COLO668 (cell line): ENCODE measurements around the gene ELL2.

ENCODE experiments used
- DNase-seq: peaks from one replicate; lab custom pipeline; 2025; ENCODE audit not compliant: unreplicated experiment; lab: John Stamatoyannopoulos, UW

Gene ELL2

GRCh38 chr5:95956900-95957293 lies 4.8 kb downstream of the ELL2 start:
- no peak for DNase-seq

- no peak for DNase-seq
These were observed 5.4 kb downstream of the ELL2 start for GRCh38 chr5:95956021-95956899.

- no peak for DNase-seq
These were observed 6.9 kb downstream of the ELL2 start for GRCh38 chr5:95954716-95955115.

DNA sequence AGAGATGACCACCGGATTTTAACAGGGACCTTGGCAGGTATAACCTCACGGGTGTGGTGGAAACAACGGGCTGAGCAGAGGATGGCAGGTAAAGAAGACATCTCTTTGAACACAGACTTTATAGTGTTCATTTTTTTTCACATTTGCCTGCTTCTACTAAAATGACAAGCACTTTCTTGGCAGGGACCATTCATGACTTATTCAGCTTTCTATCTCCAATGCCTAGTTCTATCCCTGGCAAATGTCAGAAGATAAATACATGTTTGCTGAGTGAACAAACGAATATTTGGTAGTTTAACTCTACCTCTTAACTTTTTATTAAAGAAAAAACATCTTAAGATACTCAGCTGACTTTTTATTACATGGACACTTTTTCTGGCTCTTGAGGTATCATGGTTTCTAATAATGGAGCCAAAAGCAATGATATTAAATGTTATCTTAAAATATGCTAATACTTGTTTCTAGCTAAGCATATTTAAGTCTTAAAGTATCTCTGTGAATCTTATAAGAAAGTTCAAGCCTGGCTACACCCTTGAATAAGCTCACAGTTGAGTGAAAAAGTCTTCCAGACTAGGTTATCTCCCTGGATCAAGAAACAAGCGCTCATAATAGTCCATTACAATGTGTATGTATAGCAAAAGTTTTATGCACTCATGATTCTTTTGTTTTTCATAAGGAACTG lies 8.5 kb downstream of the ELL2 start:
- no peak for DNase-seq

- no peak for DNase-seq
These were observed 9.7 kb downstream of the ELL2 start for GRCh38 chr5:95951916-95952315.

DNA sequence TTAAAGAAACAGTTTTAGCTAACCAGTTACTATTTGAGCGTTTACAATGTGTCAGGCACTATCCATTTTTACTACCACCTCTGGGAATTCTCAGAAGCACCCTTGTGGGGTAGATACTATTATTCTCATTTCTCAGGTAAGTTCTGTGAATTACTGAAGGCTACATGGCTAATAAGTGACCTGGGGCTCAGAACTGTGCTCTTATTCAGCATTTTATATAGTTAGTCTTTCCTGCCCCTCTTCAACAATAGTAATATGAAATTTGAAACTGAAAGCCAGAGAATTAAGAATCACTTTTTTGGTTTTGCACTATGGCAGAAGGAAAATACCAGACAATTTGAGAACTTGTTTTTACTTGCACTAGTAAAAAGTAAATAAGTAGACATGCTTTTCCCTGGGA lies 11.8 kb downstream of the ELL2 start:
- DNase-seq = no peak

DNA sequence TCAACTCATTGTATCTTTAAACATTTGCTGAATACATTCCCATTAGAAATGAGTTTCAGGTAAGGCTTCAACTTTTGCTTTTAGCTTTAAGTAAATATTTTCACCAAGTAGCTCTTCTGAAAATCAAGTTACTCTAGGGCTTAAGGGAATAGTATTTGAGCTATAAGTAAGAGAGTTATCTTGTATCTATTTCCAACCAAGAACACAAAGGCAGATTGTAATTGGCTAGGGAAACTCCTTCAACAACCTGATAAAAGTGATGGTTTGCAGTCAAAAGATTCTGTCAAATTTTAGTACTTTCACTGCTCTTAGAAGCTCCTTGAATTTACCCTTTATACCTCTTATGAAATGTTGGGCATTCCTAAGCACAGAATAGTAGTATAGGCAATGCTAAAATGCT lies 13.0 kb downstream of the ELL2 start:
- DNase-seq = no peak

GRCh38 chr5:95946451-95946850 lies 15.2 kb downstream of the ELL2 start:
- no peak for DNase-seq

DNA sequence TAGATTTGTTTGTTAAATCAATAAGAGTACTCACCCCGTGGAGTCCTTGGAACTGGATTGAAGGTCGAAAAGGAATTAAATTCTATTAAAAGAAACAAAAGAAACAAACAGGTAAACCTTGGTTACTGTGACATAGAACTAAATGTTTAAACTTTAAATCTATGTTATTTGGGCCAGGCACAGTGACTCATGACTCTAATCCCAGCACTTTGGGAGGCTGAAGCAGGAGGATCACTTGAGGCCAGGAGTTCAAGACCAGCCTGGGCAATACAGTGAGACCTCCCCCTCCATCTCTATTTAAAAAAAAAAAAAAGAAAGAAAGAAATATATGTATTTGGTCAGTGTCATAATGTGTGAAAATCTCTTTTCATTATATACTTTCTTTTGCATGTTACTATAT lies 18.7 kb downstream of the ELL2 start:
- DNase-seq = no peak

- no peak for DNase-seq
These were observed 19.2 kb downstream of the ELL2 start for GRCh38 chr5:95942414-95942813.

- DNase-seq = no peak
These were observed 19.9 kb downstream of the ELL2 start for GRCh38 chr5:95941756-95942155.

GRCh38 chr5:95940758-95941682 lies 20.6 kb downstream of the ELL2 start:
- no peak for DNase-seq

DNA sequence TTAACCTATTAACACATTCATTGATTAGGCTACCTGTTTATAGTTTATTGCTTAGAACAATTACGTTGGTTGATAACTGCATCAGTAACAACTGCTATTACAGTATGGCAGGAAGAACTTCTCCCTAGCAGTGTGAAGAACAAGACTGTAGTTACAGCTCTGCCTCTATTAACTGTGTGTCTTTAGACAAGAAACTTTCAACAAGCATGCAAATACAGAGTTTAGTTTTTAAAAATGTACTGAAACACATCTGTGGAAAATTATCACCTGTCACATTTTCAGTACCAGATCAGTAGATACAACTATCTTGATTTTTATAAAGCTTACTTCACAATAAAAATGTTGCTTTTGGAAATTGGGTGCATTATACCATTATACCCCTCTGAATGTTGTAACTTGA lies 22.2 kb downstream of the ELL2 start:
- no peak for DNase-seq

DNA sequence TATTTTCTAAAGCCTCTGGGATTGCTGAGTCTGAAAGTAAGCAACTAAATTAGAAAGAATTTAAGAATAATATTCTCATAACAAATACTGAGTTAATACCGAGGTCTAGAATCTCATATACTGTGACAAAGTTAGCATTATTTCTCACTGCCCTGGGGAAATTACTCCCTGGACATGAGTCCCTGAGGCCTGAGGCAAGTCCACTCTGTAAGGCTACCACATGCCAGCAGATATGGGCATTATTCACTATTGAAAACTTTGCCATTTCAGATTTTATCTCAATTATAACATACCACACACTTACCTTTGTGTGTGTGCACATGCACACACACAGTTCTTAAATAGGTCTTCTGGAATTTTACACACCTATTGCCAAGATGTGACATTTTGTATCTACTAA lies 22.9 kb downstream of the ELL2 start:
- no peak for DNase-seq

GRCh38 chr5:95938347-95938746 lies 23.3 kb downstream of the ELL2 start:
- DNase-seq = no peak

- DNase-seq = no peak
These were observed 24.0 kb downstream of the ELL2 start for GRCh38 chr5:95937607-95938152.

- DNase-seq = no peak
These were observed 24.7 kb downstream of the ELL2 start for GRCh38 chr5:95936812-95937397.

GRCh38 chr5:95935553-95936100 lies 26.0 kb downstream of the ELL2 start:
- DNase-seq = no peak

DNA sequence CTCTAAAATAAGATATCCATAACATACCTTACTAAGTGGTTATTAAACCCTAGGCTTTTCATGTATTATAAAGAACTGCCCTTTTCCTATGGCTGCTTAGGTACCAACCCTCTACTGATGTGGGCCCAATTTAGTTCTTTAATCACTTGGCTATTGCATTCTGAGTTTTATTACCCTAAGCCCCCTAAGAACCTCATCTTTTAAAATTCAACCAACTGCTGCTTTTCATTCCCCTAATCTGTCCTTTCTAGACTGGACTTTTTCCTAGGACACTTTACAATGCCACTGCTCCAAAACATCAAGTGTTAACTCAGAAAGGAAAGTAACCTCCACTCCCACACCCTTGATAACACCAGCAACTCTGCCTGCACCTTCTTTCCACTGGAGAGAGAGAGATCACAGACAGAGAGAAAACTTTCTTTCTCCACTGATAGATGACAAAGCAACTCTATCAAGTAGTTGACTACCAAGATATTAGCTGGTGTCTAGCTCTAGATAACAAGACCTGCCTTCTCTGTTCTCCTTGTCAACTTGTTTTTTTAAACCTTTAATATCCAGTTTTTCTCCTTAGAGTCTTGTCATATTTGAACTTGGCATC lies 27.3 kb downstream of the ELL2 start:
- no peak for DNase-seq

- no peak for DNase-seq
These were observed 28.7 kb downstream of the ELL2 start for GRCh38 chr5:95932941-95933340.
